Hematopoietic multipotent progenitor cell treated with erythropoietin and hydrocortisone succinate and interleukin-3 and kit ligand, for 15 days (in vitro differentiated cells): Measurements from ENCODE around the gene ZNF814.
"Not testable (repeated sequence)": the region's sequence is repeated elsewhere in the genome, so short reads cannot be mapped to it uniquely, and the experiment has no call there.

Experiments
- DNase-seq: peaks from one replicate; pipeline ENCODE4 v3.0.0-alpha.2; 2015; ENCODE audit warnings: low spot score

The ZNF814 gene

GRCh38 chr19:57862351-57862750, 26.5 kb downstream of the ZNF814 start:
- DNase-seq = not testable (repeated sequence)

DNA sequence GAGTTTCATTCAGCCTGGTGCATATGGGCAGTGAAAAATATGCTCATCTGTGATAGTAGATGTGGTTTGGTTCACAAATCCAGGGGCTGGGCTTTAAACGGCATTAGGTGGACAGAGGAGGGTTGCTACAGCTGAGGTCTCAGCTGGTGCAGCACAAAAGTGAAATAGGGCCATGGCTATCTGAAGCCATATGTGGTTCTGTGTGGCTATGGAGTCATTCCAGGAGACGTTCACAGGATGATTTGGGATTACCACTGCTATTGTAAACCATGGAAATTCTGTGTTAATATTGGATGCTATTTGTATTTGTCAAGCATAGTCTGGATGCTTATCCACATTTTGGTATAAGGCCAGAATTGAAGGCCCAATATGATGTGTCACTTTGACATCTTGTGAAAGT, 34.7 kb downstream of the ZNF814 start:
- DNase-seq = not testable (repeated sequence)

- DNase-seq = not testable (repeated sequence)
Observed at GRCh38 chr19:57851812-57852603, 36.8 kb downstream of the ZNF814 start.

GRCh38 chr19:57850553-57851017, 38.3 kb downstream of the ZNF814 start:
- DNase-seq = peak; percentile 5

DNA sequence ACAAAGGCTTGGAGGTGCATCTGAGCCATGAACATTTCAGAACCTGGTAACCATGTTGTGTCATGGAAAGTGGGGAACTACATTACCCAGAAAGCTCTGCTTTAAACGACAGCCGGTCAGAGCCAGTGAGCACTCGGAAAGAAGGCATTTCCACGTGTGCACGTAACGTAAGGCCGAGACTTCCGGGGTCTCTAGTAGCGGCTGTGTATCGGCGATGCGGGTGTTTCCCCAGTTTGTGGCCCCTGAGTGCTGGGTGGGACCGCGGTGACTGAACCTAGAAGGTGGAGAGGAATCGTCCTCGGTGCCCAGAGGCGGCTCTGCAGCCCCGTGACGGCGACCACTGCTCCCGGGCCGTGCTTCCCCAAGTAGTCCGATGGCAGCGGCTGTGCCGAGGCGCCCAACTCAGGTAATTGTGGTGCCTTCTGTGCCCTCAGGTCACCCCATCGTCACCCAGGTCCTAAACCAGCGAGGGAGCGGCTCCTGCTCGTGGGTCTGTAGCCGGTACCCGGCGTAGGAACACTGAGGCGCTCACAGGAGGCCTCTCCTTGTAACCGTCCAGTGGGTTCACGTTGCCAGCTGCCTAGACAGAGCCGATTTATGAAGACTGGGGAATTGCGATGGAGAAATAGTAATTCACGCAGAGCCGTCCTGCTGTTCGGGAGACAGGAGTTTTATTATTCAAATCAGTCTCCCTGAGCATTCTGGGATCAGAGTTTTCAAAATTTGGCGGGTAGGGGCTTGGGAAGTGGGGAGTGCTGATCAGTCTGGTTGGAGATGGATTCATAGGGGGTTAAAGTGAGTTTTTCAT, 39.0 kb downstream of the ZNF814 start, which contains the start of gene ZNF587:
TSS of gene ZNF587 (plus strand) at position 194 of the 808 bp plus-strand sequence. CDS start at position 374, 180 bp downstream.
- peak; percentile 84 for DNase-seq

DNA sequence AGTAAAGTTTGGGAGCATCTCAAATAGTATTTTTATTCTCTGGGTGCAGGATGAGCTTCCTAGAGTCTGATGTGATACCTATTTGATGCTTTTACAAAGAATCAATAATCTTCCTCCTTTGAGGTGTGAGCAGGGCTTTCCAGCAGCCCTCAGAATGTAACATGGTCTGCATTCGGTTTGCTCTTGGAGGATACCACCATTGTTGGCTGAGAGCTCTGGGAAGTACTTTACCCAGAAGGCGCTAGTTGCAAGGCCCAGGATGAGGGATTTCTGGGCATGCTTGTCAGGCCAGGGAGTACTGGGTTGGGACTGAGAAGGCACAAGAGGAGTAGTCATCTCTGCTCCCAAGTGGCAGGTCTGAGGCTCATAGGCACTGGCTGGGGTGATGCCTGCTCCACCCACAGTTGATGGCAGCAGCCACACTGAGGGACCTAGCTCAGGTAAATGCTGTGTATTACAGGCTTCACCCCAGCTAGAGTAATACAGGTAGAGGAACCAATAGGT, 39.6 kb downstream of the ZNF814 start:
- not testable (repeated sequence) for DNase-seq

GRCh38 chr19:57847164-57847563, 41.7 kb downstream of the ZNF814 start:
- not testable (repeated sequence) for DNase-seq

- DNase-seq = no peak
Observed at GRCh38 chr19:57841122-57841763, 47.6 kb downstream of the ZNF814 start.

DNA sequence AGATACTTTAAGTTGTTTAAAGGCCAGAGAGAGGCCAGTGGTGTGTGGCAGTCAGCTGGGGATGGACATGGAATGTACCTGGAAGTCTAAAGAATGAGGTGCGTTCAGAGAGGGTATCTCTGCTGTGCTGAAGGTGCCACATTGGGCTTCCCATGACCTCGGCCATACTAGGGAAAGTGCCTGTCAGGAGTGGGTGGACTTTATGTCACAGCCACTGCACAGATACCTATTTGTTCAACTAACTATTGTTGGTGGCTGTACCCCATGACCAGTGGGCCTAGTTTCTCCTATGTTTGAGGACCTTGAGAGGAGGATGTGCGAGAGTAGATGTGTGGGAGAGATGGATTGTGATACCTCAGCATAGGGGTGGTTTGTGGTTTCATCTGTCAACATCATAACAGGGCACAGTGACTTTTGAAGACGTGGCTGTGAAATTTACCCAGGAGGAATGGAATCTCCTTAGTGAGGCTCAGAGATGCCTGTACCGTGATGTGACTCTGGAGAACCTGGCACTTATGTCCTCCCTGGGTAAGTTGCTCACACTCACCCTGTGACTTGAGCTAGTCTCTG, 50.1 kb downstream of the ZNF814 start:
- DNase-seq = not testable (repeated sequence)

DNA sequence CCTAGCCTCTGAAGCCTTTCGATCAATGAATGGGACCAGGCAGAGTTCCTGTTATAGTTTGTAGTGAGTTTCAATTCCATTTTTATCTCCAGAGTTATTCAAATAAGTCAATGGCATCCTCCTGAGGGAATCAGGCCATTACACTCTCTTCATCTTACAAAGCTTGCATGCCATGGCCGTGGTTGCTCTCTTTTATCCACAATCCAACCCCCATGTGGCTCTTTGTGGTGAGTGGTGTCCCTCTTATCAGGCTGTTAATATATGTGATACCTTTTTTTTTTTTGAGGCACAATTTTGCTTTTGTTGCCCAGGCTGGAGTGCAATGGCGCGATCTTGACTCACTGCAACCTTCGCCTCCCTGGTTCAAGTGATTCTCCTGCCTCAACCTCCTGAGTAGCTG, 51.8 kb downstream of the ZNF814 start:
- DNase-seq = not testable (repeated sequence)

- DNase-seq = peak; percentile 65
Observed at GRCh38 chr19:57830071-57830602, 58.7 kb downstream of the ZNF814 start, which contains the start of gene ZNF587B. TSS of gene ZNF587B (plus strand) at chr19:57830299. CDS start at chr19:57830529, 230 bp downstream.

DNA sequence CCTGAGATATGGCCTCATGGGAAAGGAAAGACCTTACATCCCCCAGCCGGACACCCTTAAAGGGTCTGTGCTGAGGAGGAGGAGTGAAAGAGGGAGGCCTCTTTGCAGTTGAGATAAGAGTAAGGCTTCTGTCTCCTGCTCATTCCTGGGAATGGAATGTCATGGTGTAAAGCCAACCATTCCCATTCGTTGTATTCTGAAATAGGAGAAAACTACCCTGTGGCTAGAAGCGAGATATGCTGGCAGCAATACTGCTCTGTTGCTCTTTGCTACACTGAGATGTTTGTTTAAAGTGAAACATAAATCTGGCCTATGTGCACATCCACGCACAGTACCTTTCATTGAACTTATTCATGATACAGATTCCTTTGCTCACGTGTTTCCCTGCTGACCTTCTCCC, 59.5 kb downstream of the ZNF814 start:
- DNase-seq = no peak

- no peak for DNase-seq
Observed at GRCh38 chr19:57825511-57825910, 63.3 kb downstream of the ZNF814 start.

GRCh38 chr19:57823608-57824007, 65.2 kb downstream of the ZNF814 start:
- not testable (repeated sequence) for DNase-seq

DNA sequence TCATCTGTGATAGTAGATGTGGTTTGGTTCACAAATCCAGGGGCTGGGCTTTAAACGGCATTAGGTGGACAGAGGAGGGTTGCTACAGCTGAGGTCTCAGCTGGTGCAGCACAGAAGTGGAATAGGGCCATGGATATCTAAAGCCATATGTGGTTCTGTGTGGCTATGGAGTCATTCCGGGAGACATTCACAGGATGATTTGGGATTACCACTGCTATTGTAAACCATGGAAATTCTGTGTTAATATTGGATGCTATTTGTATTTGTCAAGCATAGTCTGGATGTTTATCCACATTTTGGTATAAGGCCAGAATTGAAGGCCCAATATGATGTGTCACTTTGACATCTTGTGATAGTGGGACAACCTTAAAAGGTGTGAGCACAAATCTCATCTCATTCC, 65.7 kb downstream of the ZNF814 start:
- not testable (repeated sequence) for DNase-seq

GRCh38 chr19:57821501-57821900, 67.3 kb downstream of the ZNF814 start:
- DNase-seq = not testable (repeated sequence)

- not testable (repeated sequence) for DNase-seq
Observed at GRCh38 chr19:57821095-57821494, 67.7 kb downstream of the ZNF814 start.

DNA sequence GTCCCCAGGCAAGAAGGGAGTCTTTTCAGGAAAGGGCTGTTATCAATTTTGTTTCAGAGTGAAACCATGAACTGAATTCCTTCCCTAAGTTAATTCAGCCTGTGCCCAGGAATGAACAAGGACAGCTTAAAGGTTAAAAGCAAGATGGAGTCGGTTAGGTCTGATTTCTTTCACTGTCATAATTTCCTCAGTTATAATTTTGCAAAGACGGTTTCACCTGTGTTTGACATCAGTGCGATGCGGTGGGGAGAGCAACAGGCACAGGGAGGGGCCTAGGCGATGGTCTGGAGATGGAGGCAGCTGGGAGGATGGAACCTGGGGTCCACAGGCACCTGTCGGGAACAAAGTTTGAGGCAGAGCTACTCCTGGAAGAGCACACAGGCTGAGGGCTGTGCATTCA, 68.2 kb downstream of the ZNF814 start:
- DNase-seq = no peak

- peak; percentile 84 for DNase-seq
Observed at GRCh38 chr19:57819475-57820148, 69.2 kb downstream of the ZNF814 start.

GRCh38 chr19:57818378-57818777, 70.5 kb downstream of the ZNF814 start:
- DNase-seq = no peak

DNA sequence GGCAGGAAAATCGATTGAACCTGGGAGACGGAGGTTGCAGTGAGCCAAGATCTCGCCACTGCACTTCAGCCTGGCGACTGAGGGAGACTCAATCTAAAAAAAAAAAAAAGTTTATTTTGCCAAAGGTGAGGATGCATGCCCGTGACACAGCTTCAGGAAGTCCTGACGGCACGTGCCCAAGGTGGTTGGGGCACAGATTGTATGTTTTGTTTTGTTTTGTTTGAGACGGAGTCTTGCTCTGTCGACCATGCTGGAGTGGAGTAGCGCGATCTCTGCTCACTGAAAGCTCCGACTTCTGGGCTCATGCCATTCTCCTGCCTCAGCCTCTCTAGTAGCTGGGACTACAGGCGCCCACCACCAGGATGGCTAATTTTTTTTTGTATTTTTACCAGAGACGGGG, 70.9 kb downstream of the ZNF814 start:
- no peak for DNase-seq
